ENCODE data around the gene GARNL3.
A peak's percentile ranks its signal among the peaks of the same experiment; 100 is the strongest.

GARNL3 gene

GRCh38 chr9:127360250-127360649, 95.7 kb downstream of the GARNL3 start:
- H3K27me3 Mint-ChIP-seq (ENCODE audit: low read depth, poor library complexity), result no peaks in the 10 kb centered on the region
- H3K4me1 Mint-ChIP-seq, result peaks cover 9% of the 10 kb centered on the region
- TF ChIP-seq CTCF (IDR thresholded peaks at IDR 0.05), result no peak
- H3K9me3 Mint-ChIP-seq, result no peaks in the 10 kb centered on the region
- peaks cover 5% of the 10 kb centered on the region for H3K36me3 Mint-ChIP-seq (ENCODE audit: low read depth)
- H3K27ac Mint-ChIP-seq, result no peak overlapping the region
- no peak for DNase-seq
- H3K4me3 Mint-ChIP-seq, result no peak overlapping the region

GRCh38 chr9:127360829-127361228, 96.3 kb downstream of the GARNL3 start:
- peaks cover 5% of the 10 kb centered on the region for H3K36me3 Mint-ChIP-seq (ENCODE audit: low read depth)
- H3K9me3 Mint-ChIP-seq, result no peaks in the 10 kb centered on the region
- H3K4me1 Mint-ChIP-seq, result peaks cover 9% of the 10 kb centered on the region
- H3K4me3 Mint-ChIP-seq, result no peak overlapping the region
- H3K27ac Mint-ChIP-seq, result no peak overlapping the region
- TF ChIP-seq CTCF (IDR thresholded peaks at IDR 0.05), result no peak
- no peaks in the 10 kb centered on the region for H3K27me3 Mint-ChIP-seq (ENCODE audit: low read depth, poor library complexity)
- peak; percentile 10 for DNase-seq

- Mint-ChIP-seq H3K36me3 (ENCODE audit: low read depth) (peaks cover 5% of the 10 kb centered on the region), H3K27ac (no peak overlapping the region), H3K9me3 (no peaks in the 10 kb centered on the region), H3K4me1 (peaks cover 9% of the 10 kb centered on the region), H3K4me3 (no peak overlapping the region), H3K27me3 (ENCODE audit: low read depth, poor library complexity) (no peaks in the 10 kb centered on the region)
- no peak for DNase-seq
- no peak for TF ChIP-seq CTCF (IDR thresholded peaks at IDR 0.05)
These were observed 97.0 kb downstream of the GARNL3 start for GRCh38 chr9:127361561-127361960.

- no peak overlapping the region for H3K27ac Mint-ChIP-seq
- H3K27me3 Mint-ChIP-seq (ENCODE audit: low read depth, poor library complexity), result no peaks in the 10 kb centered on the region
- peaks cover 9% of the 10 kb centered on the region for H3K4me1 Mint-ChIP-seq
- DNase-seq, result no peak
- no peak for TF ChIP-seq CTCF (IDR thresholded peaks at IDR 0.05)
- no peaks in the 10 kb centered on the region for H3K9me3 Mint-ChIP-seq
- H3K4me3 Mint-ChIP-seq, result no peak overlapping the region
- H3K36me3 Mint-ChIP-seq (ENCODE audit: low read depth), result peaks cover 5% of the 10 kb centered on the region
These were observed 98.3 kb downstream of the GARNL3 start for GRCh38 chr9:127362829-127363228.

GRCh38 chr9:127365461-127365860, 100.9 kb downstream of the GARNL3 start:
- no peak overlapping the region for H3K4me3 Mint-ChIP-seq
- H3K4me1 Mint-ChIP-seq, result peaks cover 17% of the 10 kb centered on the region
- TF ChIP-seq CTCF (IDR thresholded peaks at IDR 0.05), result no peak
- no peak for DNase-seq
- H3K27ac Mint-ChIP-seq, result no peak overlapping the region
- H3K9me3 Mint-ChIP-seq, result no peaks in the 10 kb centered on the region
- H3K36me3 Mint-ChIP-seq (ENCODE audit: low read depth), result peaks cover 5% of the 10 kb centered on the region
- peaks cover 3% of the 10 kb centered on the region for H3K27me3 Mint-ChIP-seq (ENCODE audit: low read depth, poor library complexity)

GRCh38 chr9:127366594-127366993, 102.0 kb downstream of the GARNL3 start:
- TF ChIP-seq CTCF (IDR thresholded peaks at IDR 0.05), result no peak
- H3K4me1 Mint-ChIP-seq, result peaks cover 17% of the 10 kb centered on the region
- no peak overlapping the region for H3K4me3 Mint-ChIP-seq
- H3K27ac Mint-ChIP-seq, result no peak overlapping the region
- H3K27me3 Mint-ChIP-seq (ENCODE audit: low read depth, poor library complexity), result peaks cover 6% of the 10 kb centered on the region
- peaks cover 5% of the 10 kb centered on the region for H3K36me3 Mint-ChIP-seq (ENCODE audit: low read depth)
- H3K9me3 Mint-ChIP-seq, result no peaks in the 10 kb centered on the region
- no peak for DNase-seq
